HG03460 (cell line): ENCODE measurements around the gene FBXW10.
"Not testable (repeated sequence)": the region's sequence is repeated elsewhere in the genome, so short reads cannot be mapped to it uniquely, and the experiment has no call there.

ENCODE experiments used
- ATAC-seq: cut with Tn5 transposase; IDR thresholded peaks from one replicate; pipeline ENCODE4 v1.9.1; 2021; ENCODE audit not compliant: unreplicated experiment

FBXW10 gene

DNA sequence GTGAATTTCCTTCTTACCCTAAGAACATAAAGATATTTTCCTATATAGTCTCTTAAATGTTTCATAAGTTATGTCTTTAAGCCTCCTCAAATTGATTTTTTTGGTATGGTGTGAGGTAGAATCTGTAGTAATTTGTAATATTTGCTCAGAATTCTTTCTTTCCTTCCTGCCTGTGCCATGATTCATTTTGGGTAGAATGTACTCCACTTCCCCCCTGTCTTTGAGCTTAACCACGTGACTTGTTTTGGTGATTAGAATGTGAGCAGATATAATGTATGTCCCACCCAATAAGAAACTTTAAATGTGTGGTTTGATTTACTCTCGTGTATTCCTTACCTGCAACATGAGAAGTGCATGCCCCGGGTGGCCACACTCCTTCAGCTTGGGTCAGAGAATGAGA, 77.6 kb downstream of the FBXW10 start:
- ATAC-seq, result not testable (repeated sequence)

DNA sequence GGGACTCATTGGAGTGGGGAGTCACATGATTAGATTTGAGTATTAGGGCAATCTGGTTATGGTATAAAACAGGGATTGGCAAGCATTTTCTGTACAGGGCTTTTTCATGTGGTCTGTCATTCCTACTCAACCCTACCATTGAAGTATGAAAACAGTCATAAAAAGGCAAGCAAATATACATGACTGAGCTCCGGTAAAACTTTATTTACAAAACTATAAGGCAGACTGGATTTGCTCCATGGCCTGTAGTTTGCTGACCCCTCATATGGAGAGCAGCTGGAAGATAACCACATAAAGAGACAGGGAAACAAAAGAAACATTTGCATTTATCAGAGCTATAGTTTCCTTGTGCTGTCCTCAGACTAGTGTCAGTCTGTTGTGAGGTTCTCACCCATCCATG, 83.8 kb downstream of the FBXW10 start:
- not testable (repeated sequence) for ATAC-seq
